ENCODE data around the gene ACOD1. TPM values are rescaled to one million over a fixed set of nuclear protein-coding genes. Genes with fewer than 3 reads are reported as not detected.

The ACOD1 gene
- not detected in 5 replicates for total RNA-seq (2022; extraction: Qiagen RNA extraction; ENCODE audit: low read depth)

DNA sequence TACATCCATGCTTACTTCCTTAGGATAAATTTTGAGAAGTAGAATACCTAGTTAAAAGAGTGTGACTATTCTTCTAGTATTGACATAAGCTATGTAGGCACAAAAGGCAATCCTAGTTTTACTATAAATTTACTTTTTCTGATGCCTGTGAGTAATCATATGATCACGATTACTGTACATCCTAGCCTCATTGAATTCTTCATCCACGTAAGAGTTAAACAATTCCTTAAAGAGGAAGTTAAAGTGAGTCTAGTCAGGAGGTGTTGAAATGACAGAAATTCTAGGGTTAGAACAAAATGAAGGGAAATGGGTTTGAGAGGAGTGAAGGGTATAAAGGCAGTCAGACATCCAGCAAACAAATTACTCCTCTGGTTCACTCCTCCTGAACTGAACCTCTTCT, at the start of gene ACOD1:
ACOD1 (plus strand) TSS at position 363 of the 400 bp plus-strand sequence. CDS start 48 bp downstream, outside the sequence.

DNA sequence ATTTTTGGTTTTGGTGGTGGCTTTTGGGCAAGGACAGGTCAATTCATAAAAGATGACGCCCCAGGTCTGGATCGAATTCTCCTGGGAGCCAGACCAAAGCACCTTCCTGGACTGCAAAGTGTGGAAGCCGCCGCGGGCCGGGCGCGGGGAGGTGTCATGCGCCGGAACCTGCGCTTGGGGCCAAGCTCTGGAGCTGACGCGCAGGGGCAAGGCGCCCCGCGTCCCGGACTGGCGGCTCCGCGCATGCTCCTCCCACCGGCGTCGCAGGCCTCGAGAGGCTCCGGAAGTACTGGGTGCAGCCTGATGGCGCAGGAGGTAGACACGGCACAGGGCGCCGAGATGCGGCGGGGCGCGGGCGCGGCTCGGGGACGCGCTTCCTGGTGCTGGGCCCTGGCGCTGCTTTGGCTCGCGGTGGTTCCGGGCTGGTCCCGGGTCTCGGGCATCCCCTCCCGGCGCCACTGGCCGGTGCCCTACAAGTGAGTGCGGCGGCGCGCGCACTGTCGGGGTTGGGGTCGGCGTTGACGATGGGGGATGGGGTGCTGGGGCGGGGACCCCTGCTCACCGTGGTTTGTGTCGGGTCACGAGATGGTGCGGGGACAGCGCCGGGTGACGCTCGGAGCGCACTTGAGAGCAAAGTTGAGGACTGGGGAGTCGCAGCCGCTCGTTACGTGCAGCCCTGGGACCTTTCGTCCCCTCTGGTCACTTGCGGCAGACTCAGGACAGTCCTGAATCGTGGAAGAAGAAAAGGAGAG, 43.7 kb downstream of the ACOD1 start, which contains the start of gene CLN5:
CLN5 (plus strand) TSS at position 286 of the 752 bp plus-strand sequence; CDS start at position 304, 18 bp downstream.

Other genes starting within 250 kb of the ACOD1 start
- gene KCTD12, start 62.1 kb upstream of the ACOD1 start, total RNA-seq (2022; extraction: Qiagen RNA extraction; ENCODE audit: low read depth): 1.0 to 2.4 TPM (median 2.0 TPM) in 5 replicates
- gene CLN5, start 43.6 kb downstream of the ACOD1 start, total RNA-seq (2022; extraction: Qiagen RNA extraction; ENCODE audit: low read depth): 6.4 to 10.3 TPM (median 8.7 TPM) in 5 replicates
- 10.8 to 18.2 TPM (median 17.5 TPM) in 5 replicates for gene FBXL3, start 78.6 kb downstream of the ACOD1 start, total RNA-seq (2022; extraction: Qiagen RNA extraction; ENCODE audit: low read depth)